GM19193 (cell line): ENCODE results near the gene CFAP52.

ENCODE experiments used
- POLR2A ChIP-seq: IDR thresholded peaks from 4 replicates; pipeline ENCODE4 v1.6.1; 2011; ENCODE audit not compliant: insufficient read depth, insufficient read length; ENCODE audit errors: extremely low read depth

CFAP52 gene

GRCh38 chr17:9628509-9628908, 52.1 kb downstream of the CFAP52 start:
- no peak for TF ChIP-seq POLR2A

- TF ChIP-seq POLR2A = no peak
Observed at GRCh38 chr17:9632741-9633140, 56.3 kb downstream of the CFAP52 start.

- no peak for TF ChIP-seq POLR2A
Observed at GRCh38 chr17:9635340-9635739, 58.9 kb downstream of the CFAP52 start.

- TF ChIP-seq POLR2A = no peak
Observed at GRCh38 chr17:9636501-9636900, 60.1 kb downstream of the CFAP52 start.

DNA sequence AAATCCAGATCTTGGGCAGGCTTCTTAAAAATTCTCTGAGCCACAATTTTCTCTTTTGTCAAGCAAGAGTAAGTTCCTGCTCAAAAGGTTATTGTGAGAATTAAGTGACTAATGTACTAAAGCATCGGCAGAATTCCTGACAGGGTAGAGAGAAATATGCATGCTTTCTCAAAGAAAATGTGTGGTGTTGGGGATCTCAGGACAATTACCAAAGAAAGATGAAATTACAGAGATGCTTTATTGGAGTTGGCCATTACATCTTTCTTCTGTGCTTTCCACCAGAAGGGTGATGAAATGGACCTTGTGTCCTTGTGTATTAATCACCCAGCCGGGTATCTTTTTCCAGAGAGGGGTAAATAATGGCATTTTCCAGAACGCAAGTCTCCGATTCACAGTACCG, 67.2 kb downstream of the CFAP52 start:
- TF ChIP-seq POLR2A = no peak

DNA sequence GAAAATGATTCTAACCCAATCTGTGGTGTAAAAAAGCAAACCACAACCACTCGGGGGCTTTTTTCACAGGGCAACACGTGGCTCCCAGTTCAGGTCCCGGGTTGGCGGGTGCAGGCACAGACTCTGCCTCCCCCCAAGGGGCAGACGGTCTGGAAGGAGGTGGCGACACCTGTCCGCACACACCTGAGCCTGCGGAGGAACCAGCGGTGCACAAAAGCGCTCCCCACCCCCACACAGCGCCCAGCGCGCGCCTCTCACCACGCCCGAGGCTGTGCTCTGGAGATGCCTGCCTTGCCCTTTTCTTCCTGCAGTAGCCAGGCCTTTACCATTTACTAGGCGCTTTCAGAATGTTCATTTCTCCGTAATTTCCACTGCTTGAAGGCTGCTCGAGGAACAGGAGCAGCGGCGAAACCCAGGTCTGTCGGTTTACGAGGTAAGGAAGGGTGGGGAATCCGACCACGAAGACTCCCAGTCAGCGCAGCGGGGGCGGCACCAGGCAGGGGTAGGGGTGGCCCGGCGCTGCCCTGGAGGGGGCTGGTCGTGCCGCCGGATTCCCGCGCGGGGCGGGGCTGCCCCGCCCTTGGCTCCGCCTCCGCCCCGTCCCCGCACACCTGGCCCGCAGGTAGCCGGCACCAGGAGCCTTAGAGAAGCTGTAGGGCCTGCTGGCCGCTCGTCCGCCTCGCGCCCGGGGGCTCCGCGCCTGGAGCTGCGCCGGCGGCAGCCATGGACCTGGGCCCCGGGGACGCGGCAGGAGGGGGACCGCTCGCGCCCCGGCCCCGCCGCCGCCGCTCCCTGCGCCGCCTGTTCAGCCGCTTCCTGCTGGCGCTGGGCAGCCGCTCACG, 68.7 kb downstream of the CFAP52 start, which contains the start of gene USP43:
Gene USP43, plus strand, starts transcription at position 608 of the 842 bp plus-strand sequence. Its CDS starts 116 bp downstream, at position 724.
- TF ChIP-seq POLR2A = no peak

GRCh38 chr17:9645851-9646545, 69.6 kb downstream of the CFAP52 start:
- no peak for TF ChIP-seq POLR2A

- TF ChIP-seq POLR2A = no peak
Observed at GRCh38 chr17:9646546-9646885, 70.1 kb downstream of the CFAP52 start.

GRCh38 chr17:9647014-9647413, 70.6 kb downstream of the CFAP52 start:
- TF ChIP-seq POLR2A = no peak

- TF ChIP-seq POLR2A = no peak
Observed at GRCh38 chr17:9648521-9649110, 72.2 kb downstream of the CFAP52 start.

- no peak for TF ChIP-seq POLR2A
Observed at GRCh38 chr17:9658593-9659211, 82.3 kb downstream of the CFAP52 start.

DNA sequence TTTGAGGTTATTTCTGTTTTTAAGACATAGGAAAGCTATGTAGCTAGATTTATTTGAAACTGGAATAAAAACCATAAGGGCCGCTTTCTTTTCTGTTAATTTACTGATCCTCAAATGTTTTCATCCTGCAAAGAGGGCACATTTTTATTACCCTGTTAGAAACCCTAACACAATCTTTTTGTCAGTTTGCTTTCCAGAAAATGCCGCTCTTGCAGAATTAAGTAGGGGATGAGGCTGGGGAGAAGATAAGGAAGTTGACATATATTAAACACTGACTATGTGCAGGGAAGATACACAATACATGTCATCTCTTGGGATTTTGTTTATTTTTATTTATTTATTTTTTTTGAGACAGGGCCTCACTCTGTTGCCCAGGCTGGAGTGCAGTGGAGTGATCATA, 84.6 kb downstream of the CFAP52 start:
- no peak for TF ChIP-seq POLR2A

GRCh38 chr17:9666461-9667050, 90.1 kb downstream of the CFAP52 start:
- TF ChIP-seq POLR2A = no peak

DNA sequence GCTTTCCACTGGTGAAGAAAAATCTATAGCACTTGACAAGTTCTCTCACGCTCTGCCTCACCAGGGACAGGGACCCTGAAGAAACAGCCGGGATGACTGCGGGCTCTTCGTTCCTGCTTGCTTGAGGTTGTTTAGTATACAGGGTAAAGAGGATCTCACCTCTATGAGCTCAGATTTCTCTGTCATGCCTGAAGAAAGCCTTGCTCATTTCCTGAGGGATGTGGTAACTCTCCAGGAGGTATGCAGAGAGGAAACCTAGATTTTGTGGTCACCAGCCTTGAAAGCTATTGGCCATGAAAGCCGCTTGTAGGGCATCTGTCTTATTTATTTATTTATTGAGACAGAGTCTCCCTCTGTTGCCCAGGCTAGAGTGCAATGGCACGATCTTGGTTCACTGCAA, 92.1 kb downstream of the CFAP52 start:
- TF ChIP-seq POLR2A = no peak

DNA sequence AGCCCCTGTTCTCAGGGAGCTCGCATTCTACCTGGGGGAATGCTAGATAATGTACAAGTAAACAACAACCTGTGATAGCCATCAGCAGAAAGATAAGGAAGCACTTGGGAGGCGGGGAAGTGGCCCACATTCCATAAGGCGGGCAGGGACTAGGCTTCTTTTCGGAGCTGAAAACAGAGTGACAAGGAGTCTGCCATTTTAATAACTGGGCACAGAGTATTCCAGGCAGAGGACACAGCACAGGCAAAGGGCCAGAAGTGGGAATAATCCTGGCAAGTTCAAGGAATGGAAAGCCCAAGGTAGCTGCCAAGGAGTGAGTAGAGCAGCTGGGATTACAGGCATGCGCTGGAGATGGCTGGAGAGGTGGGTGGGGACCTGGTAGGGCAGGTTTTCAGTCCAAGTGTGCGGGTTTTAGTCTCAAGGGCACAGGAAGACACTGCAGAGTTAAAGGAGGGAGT, 93.1 kb downstream of the CFAP52 start:
- no peak for TF ChIP-seq POLR2A

GRCh38 chr17:9670596-9670995, 94.2 kb downstream of the CFAP52 start:
- TF ChIP-seq POLR2A = no peak

DNA sequence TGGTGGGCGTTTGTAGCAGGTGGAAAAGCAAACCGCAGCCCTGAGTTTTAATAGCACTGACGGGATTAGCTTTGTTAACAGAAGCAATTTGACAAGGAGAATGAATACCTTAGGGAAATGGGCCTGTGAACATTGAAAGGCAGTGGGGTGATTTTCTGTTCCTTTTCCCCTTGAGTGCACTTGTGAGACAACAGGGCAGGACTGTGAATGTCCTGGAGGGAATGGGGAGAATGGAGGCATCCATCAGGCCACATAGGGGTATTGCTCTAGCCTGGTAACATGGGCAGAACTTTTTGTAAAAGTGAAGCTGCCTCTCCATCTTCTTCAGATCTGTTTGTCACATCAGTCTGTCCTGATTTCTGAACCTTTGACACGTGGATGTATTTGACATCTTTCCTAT, 95.1 kb downstream of the CFAP52 start:
- no peak for TF ChIP-seq POLR2A
